ENCODE data around the gene NR3C1.

The NR3C1 gene

DNA sequence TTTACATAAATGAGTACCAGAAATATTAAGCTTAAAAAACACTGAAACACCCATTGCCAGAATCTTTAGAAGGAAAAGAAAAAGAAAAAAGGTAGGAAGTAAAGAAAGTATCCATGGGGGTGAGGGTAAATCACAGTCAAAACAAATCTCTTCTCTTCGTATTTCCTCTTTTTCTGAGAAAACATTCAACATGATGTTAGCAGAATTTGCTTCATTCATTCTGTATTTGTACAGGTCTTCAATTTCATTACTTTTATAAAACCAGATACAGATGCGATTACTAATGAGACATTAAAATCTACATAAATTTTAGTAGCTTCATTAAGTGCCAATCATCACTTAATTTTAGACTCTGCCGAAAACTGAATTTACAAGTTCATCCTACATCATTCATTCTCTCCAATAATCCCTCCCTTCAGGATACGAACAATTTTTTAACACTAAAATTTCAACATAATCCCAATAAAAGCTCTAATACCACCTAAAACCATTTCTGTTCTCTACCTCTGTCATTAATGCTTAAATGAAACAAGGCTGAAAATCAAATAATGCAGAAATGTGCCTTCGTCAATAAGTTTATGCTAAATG lies 7.0 kb downstream of the NR3C1 start:
- DNase-seq (ENCODE audit: low spot score): no peak
- TF ChIP-seq, protein P1, sequence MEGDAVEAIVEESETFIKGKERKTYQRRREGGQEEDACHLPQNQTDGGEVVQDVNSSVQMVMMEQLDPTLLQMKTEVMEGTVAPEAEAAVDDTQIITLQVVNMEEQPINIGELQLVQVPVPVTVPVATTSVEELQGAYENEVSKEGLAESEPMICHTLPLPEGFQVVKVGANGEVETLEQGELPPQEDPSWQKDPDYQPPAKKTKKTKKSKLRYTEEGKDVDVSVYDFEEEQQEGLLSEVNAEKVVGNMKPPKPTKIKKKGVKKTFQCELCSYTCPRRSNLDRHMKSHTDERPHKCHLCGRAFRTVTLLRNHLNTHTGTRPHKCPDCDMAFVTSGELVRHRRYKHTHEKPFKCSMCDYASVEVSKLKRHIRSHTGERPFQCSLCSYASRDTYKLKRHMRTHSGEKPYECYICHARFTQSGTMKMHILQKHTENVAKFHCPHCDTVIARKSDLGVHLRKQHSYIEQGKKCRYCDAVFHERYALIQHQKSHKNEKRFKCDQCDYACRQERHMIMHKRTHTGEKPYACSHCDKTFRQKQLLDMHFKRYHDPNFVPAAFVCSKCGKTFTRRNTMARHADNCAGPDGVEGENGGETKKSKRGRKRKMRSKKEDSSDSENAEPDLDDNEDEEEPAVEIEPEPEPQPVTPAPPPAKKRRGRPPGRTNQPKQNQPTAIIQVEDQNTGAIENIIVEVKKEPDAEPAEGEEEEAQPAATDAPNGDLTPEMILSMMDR (IDR thresholded peaks at IDR 0.05; ENCODE audit: borderline replicate concordance, control extremely low read depth, extremely low read depth, insufficient read depth, missing control alignments): no peak
- in situ Hi-C loops (cut with MboI; ENCODE audit: low sequenced_read_pairs, unreplicated experiment): loop anchor here (5.0 to 10.0 kb wide), 2 partner anchors 169 to 392 kb away; no protein-coding TSS in a partner anchor

DNA sequence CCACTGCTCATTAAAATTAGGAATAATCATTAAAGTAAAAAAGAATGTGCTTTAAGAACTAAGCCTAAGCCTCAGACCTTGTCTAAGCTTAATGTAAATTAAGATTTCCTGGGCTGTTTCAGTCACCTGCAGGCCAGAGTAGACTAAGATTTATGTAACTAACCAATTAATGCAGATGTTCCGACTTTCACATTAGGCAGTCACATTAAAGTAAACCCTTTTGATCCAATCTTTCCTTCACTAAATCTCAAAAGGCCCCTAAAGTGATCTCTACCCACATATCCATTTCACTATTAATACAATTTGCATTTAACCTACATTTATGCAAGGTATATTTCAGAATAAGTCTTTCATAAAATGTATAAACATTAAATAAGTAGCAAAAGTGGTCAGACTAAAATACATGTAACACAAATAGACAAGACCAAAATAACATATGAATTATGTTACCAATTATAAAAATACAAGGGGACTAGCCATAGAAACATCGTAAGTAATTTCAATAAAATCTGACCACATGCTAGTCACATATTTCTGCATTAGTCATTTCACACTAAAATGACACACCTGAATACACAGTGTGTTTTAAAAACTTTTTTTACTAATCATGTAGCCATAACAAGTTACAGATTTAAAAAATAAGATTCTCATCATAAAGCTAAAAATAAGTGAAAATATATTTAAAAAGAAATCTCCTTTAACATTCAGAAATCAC lies 7.7 kb downstream of the NR3C1 start:
- in situ Hi-C loops (cut with MboI; ENCODE audit: low sequenced_read_pairs, unreplicated experiment): loop anchor here (5.0 to 10.0 kb wide), 2 partner anchors 168 to 391 kb away; no protein-coding TSS in a partner anchor
- no peak for DNase-seq (ENCODE audit: low spot score)
- TF ChIP-seq, protein P1 (IDR thresholded peaks at IDR 0.05; ENCODE audit: borderline replicate concordance, control extremely low read depth, extremely low read depth, insufficient read depth, missing control alignments): no peak

DNA sequence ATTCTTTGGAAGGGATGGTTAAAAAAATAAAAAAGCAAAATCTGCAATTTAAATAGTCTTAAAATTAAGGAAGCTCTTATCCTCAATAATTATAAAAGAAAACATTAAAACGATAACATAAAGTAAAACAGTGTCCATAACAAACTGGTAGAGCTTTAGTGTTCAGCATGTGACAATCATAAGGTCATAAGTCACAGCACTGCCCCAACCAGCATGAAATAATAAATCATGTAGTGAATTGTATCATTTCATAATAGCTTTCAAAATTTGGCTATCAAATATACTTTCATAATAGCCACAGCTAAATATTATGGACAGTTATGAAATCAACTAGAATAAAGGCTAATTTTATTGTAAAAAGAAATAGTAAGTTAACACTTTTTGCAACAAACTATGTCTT lies 10.0 kb downstream of the NR3C1 start:
- TF ChIP-seq, protein P1 (IDR thresholded peaks at IDR 0.05; ENCODE audit: borderline replicate concordance, control extremely low read depth, extremely low read depth, insufficient read depth, missing control alignments): no peak
- no peak for DNase-seq (ENCODE audit: low spot score)
- in situ Hi-C loops (cut with MboI; ENCODE audit: low sequenced_read_pairs, unreplicated experiment): loop anchor here (10.0 kb wide), 1 partner anchor 389 kb away; no protein-coding TSS in a partner anchor

DNA sequence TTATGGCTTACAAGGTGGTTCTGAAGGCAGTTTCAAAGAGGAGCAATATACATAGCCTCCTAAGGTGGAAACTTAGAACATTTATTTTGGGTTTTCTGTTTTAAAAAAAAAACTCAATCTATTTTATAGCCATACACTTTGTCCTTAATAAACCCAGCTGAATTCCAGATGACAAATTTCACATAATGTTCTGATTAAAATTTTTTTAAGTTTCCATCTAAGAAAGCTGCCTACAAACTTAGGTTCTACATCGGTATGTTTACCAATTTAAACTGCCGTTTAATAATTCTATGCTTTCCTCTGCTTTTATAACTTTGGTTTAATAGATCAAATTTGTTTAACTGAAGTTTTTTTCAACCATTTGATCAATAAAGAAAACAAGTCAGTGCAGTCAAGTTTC lies 12.5 kb downstream of the NR3C1 start:
- no peak for DNase-seq (ENCODE audit: low spot score)
- TF ChIP-seq, protein P1 (IDR thresholded peaks at IDR 0.05; ENCODE audit: borderline replicate concordance, control extremely low read depth, extremely low read depth, insufficient read depth, missing control alignments): no peak
- in situ Hi-C loops (cut with MboI; ENCODE audit: low sequenced_read_pairs, unreplicated experiment): loop anchor here (10.0 kb wide), 1 partner anchor 386 kb away; no protein-coding TSS in a partner anchor

DNA sequence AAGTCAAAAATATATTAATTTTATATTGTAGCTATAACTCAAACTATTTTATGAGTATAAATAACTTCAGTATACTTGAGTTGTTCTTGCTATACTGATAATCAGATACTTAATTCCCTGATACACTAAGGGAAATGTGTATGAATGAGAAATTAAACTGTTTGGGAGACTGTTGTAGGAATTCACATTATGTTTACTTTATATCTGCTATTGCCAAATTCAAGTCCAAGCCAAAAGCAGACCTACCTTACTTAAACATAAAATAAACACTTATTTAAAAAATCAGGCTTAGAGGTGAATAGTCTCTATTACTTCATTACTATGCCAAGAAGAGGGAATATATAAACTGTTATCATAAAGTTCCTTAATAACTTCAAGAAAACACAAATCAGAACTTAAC lies 13.2 kb downstream of the NR3C1 start:
- in situ Hi-C loops (cut with MboI; ENCODE audit: low sequenced_read_pairs, unreplicated experiment): loop anchor here (10.0 kb wide), 1 partner anchor 385 kb away; no protein-coding TSS in a partner anchor
- TF ChIP-seq, protein P1 (IDR thresholded peaks at IDR 0.05; ENCODE audit: borderline replicate concordance, control extremely low read depth, extremely low read depth, insufficient read depth, missing control alignments): no peak
- no peak for DNase-seq (ENCODE audit: low spot score)

DNA sequence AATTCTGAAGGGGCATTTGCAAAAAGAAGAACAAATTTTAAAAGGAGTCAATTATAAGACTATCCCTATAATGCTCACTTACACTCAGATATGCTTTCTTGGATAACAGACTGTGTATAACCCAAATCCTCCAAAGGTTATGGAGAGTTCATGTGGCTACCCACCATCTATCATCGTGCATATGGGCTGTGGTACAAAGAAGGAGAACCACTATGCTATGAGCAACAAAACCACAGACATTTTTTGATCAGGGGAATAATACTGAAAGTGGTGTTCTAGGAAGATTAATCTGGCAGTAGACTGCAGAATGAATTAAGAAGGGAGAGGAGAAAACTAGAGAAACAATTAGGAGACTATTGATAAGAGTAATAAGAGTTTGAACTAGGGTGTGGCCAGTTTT lies 16.8 kb downstream of the NR3C1 start:
- DNase-seq (ENCODE audit: low spot score): no peak
- TF ChIP-seq, protein P1 (IDR thresholded peaks at IDR 0.05; ENCODE audit: borderline replicate concordance, control extremely low read depth, extremely low read depth, insufficient read depth, missing control alignments): no peak
- in situ Hi-C loops (cut with MboI; ENCODE audit: low sequenced_read_pairs, unreplicated experiment): no loop called here
